ENCODE data around the gene TMCC2.

The TMCC2 gene

GRCh38 chr1:205190845-205191577, 36.7 kb upstream of the TMCC2 start:
- TF ChIP-seq MAX (IDR thresholded peaks at IDR 0.05) (no peak), TEAD4 (IDR thresholded peaks at IDR 0.05) (no peak), USF1 (IDR thresholded peaks at IDR 0.05) (no peak), ZBTB7A (IDR thresholded peaks at IDR 0.05; ENCODE audit: low read depth) (no peak), RAD21 (IDR thresholded peaks at IDR 0.05; ENCODE audit: low read depth) (no peak), TCF12 (IDR thresholded peaks at IDR 0.05; ENCODE audit: low read depth) (no peak), CEBPB (IDR thresholded peaks at IDR 0.05) (no peak), REST (IDR thresholded peaks at IDR 0.05; ENCODE audit: low read depth) (no peak), FOXM1 (IDR thresholded peaks at IDR 0.05; ENCODE audit: borderline replicate concordance, low read depth) (no peak), EGR1 (IDR thresholded peaks at IDR 0.05) (no peak), TAF1 (IDR thresholded peaks at IDR 0.05; ENCODE audit: low read depth) (no peak), CREB1 (IDR thresholded peaks at IDR 0.05; ENCODE audit: low read depth) (no peak), NFIC (IDR thresholded peaks at IDR 0.05) (no peak), YY1 (IDR thresholded peaks at IDR 0.05; ENCODE audit: low read depth) (no peak), EP300 (IDR thresholded peaks at IDR 0.05; ENCODE audit: borderline replicate concordance) (no peak)

GRCh38 chr1:205191622-205192021, 36.1 kb upstream of the TMCC2 start:
- TF ChIP-seq NFIC (IDR thresholded peaks at IDR 0.05): no peak
- no peak for TF ChIP-seq USF1 (IDR thresholded peaks at IDR 0.05)
- TF ChIP-seq EP300 (IDR thresholded peaks at IDR 0.05; ENCODE audit: borderline replicate concordance): no peak
- TF ChIP-seq EGR1 (IDR thresholded peaks at IDR 0.05): no peak
- TF ChIP-seq ZBTB7A (IDR thresholded peaks at IDR 0.05; ENCODE audit: low read depth): no peak
- no peak for TF ChIP-seq TCF12 (IDR thresholded peaks at IDR 0.05; ENCODE audit: low read depth)
- TF ChIP-seq TAF1 (IDR thresholded peaks at IDR 0.05; ENCODE audit: low read depth): no peak

GRCh38 chr1:205192287-205192686, 35.5 kb upstream of the TMCC2 start:
- TF ChIP-seq TCF12 (IDR thresholded peaks at IDR 0.05; ENCODE audit: low read depth) (no peak), ZBTB7A (IDR thresholded peaks at IDR 0.05; ENCODE audit: low read depth) (no peak), RAD21 (IDR thresholded peaks at IDR 0.05; ENCODE audit: low read depth) (no peak), USF1 (IDR thresholded peaks at IDR 0.05) (no peak), CREB1 (IDR thresholded peaks at IDR 0.05; ENCODE audit: low read depth) (no peak), TEAD4 (IDR thresholded peaks at IDR 0.05) (no peak), REST (IDR thresholded peaks at IDR 0.05; ENCODE audit: low read depth) (no peak), YY1 (IDR thresholded peaks at IDR 0.05; ENCODE audit: low read depth) (no peak), TAF1 (IDR thresholded peaks at IDR 0.05; ENCODE audit: low read depth) (no peak), MAX (IDR thresholded peaks at IDR 0.05) (no peak), CEBPB (IDR thresholded peaks at IDR 0.05) (no peak), EP300 (IDR thresholded peaks at IDR 0.05; ENCODE audit: borderline replicate concordance) (no peak), NFIC (IDR thresholded peaks at IDR 0.05) (no peak)

GRCh38 chr1:205199090-205199930, 28.4 kb upstream of the TMCC2 start:
- no peak for TF ChIP-seq CREB1 (IDR thresholded peaks at IDR 0.05; ENCODE audit: low read depth)
- no peak for TF ChIP-seq MAX (IDR thresholded peaks at IDR 0.05)
- no peak for TF ChIP-seq TEAD4 (IDR thresholded peaks at IDR 0.05)
- TF ChIP-seq YY1 (IDR thresholded peaks at IDR 0.05; ENCODE audit: low read depth): no peak
- no peak for TF ChIP-seq USF1 (IDR thresholded peaks at IDR 0.05)
- TF ChIP-seq REST (IDR thresholded peaks at IDR 0.05; ENCODE audit: low read depth): no peak
- no peak for TF ChIP-seq FOXM1 (IDR thresholded peaks at IDR 0.05; ENCODE audit: borderline replicate concordance, low read depth)
- no peak for TF ChIP-seq ZBTB7A (IDR thresholded peaks at IDR 0.05; ENCODE audit: low read depth)
- TF ChIP-seq RAD21 (IDR thresholded peaks at IDR 0.05; ENCODE audit: low read depth): no peak

All from Ishikawa (cell line).